ENCODE results near the gene TCP11.

- no peak for TF ChIP-seq SIN3A (IDR thresholded peaks at IDR 0.05; ENCODE audit: borderline replicate concordance, insufficient read depth, low read depth, low read length)
- TF ChIP-seq CTCF (IDR thresholded peaks at IDR 0.05) = no peak
- no peak for TF ChIP-seq POLR2AphosphoS5 (IDR thresholded peaks at IDR 0.05; ENCODE audit: low read depth, low read length)
These were observed 51.1 kb downstream of the TCP11 start for GRCh38 chr6:35089935-35090505.
